GM18867 (cell line): Measurements from ENCODE around the gene TMEM87A.

Source experiments
- ATAC-seq: cut with Tn5 transposase; IDR thresholded peaks from one replicate; pipeline ENCODE4 v1.9.1; 2021; ENCODE audit warnings: mild to moderate bottlenecking, moderate library complexity; ENCODE audit not compliant: unreplicated experiment

TMEM87A gene

GRCh38 chr15:42166225-42166940 is 106.8 kb downstream of the TMEM87A start:
- no peak for ATAC-seq

GRCh38 chr15:42165106-42165505 is 108.1 kb downstream of the TMEM87A start:
- no peak for ATAC-seq

GRCh38 chr15:42163947-42164550 is 109.2 kb downstream of the TMEM87A start:
- no peak for ATAC-seq

GRCh38 chr15:42163291-42163690 is 109.9 kb downstream of the TMEM87A start:
- ATAC-seq: no peak
